Measurements from ENCODE around the gene TAS2R19.

TAS2R19 gene

GRCh38 chr12:11007608-11008007, 14.8 kb downstream of the TAS2R19 start:
- Histone ChIP-seq H3K27ac (no peak overlapping the region), H4K20me1 (0 out of 22 replicates have a peak, but pooled peaks cover 0 to 2% (median 0%) of the 10 kb centered on the region in 11 experiments), H3K9ac (no peak overlapping the region), H3K4me3 (no peak overlapping the region), H3K27me3 (no peaks in the 10 kb centered on the region), H3K4me2 (no peak overlapping the region), H3K4me1 (no peaks in the 10 kb centered on the region), H3K9me3 (replicated peaks in 1 of 11) (no peaks in the 10 kb centered on the region), H3K36me3 (peaks cover 0 to 4% (median under 1%) of the 10 kb centered on the region in 11 experiments; a peak in 4 of 22 replicates)
- no peak for TF ChIP-seq Cebpa-rat (IDR thresholded peaks at IDR 0.05)

- peaks cover 0 to 6% (median 0%) of the 10 kb centered on the region in 11 experiments; a peak in 5 of 22 replicates for H3K9me3 ChIP-seq (replicated peaks in 1 of 11)
- no peak within 1 kb of the TSS for H3K4me3 ChIP-seq
- H3K27ac ChIP-seq = no peak within 1 kb of the TSS
- TF ChIP-seq Cebpa-rat (IDR thresholded peaks at IDR 0.05) = no peak
- no peaks in the 10 kb centered on the region for H4K20me1 ChIP-seq
- H3K36me3 ChIP-seq = peaks cover 4 to 33% (median 13%) of the 10 kb centered on the region in 11 experiments; a peak in 15 of 22 replicates
- H3K4me2 ChIP-seq = no peak within 1 kb of the TSS
- H3K4me1 ChIP-seq = no peaks in the 10 kb centered on the region
- no peak within 1 kb of the TSS for H3K9ac ChIP-seq
- H3K27me3 ChIP-seq = no peaks in the 10 kb centered on the region
Observed at GRCh38 chr12:10998204-10998603, 24.2 kb downstream of the TAS2R19 start, which contains the start of gene TAS2R20. TSS of gene TAS2R20 (minus strand) at chr12:10998304. CDS start at chr12:10997875, 429 bp downstream.

GRCh38 chr12:10994307-10994706, 28.1 kb downstream of the TAS2R19 start:
- Histone ChIP-seq H3K9me3 (replicated peaks in 1 of 11) (peaks cover 10 to 14% (median 12%) of the 10 kb centered on the region in 11 experiments; a peak in 21 of 22 replicates), H3K4me1 (no peaks in the 10 kb centered on the region), H3K27ac (no peak overlapping the region), H3K4me3 (no peak overlapping the region), H4K20me1 (no peaks in the 10 kb centered on the region), H3K36me3 (peaks cover 6 to 47% (median 21%) of the 10 kb centered on the region in 11 experiments; a peak in 16 of 22 replicates), H3K4me2 (no peak overlapping the region), H3K27me3 (no peaks in the 10 kb centered on the region), H3K9ac (no peak overlapping the region)
- TF ChIP-seq Cebpa-rat (IDR thresholded peaks at IDR 0.05) = no peak

GRCh38 chr12:10989107-10989506, 33.3 kb downstream of the TAS2R19 start:
- TF ChIP-seq Cebpa-rat (IDR thresholded peaks at IDR 0.05) = no peak
- no peak overlapping the region for H3K4me2 ChIP-seq

GRCh38 chr12:10986812-10987211, 35.6 kb downstream of the TAS2R19 start, which contains the start of gene TAS2R50:
TSS of gene TAS2R50 (minus strand) at chr12:10986912. CDS start at chr12:10986860, 52 bp downstream.
- H3K4me1 ChIP-seq = peaks cover 0 to 17% (median 13%) of the 10 kb centered on the region in 10 experiments; a peak in 13 of 20 replicates
- H4K20me1 ChIP-seq = peaks cover 0 to 6% (median 0%) of the 10 kb centered on the region in 11 experiments; a peak in 3 of 22 replicates
- H3K4me2 ChIP-seq = no peak within 1 kb of the TSS
- H3K4me3 ChIP-seq = no peak within 1 kb of the TSS
- H3K9ac ChIP-seq = no peak within 1 kb of the TSS
- TF ChIP-seq Cebpa-rat (IDR thresholded peaks at IDR 0.05) = no peak
- no peak within 1 kb of the TSS for H3K27ac ChIP-seq
- H3K9me3 ChIP-seq (replicated peaks in 1 of 11) = peaks cover 10 to 14% (median 12%) of the 10 kb centered on the region in 11 experiments; a peak in 21 of 22 replicates
- H3K27me3 ChIP-seq = no peaks in the 10 kb centered on the region
- H3K36me3 ChIP-seq = peaks cover 0 to 13% (median 10%) of the 10 kb centered on the region in 11 experiments; a peak in 9 of 22 replicates

More at GRCh38 chr12:10989107-10989506, 33.3 kb downstream of the TAS2R19 start:
- peaks cover 10 to 14% (median 12%) of the 10 kb centered on the region in 11 experiments; a peak in 21 of 22 replicates for H3K9me3 ChIP-seq (replicated peaks in 1 of 11)
- H3K36me3 ChIP-seq = peaks cover 0 to 30% (median 15%) of the 10 kb centered on the region in 11 experiments; a peak in 13 of 22 replicates
- no peak overlapping the region for H3K4me3 ChIP-seq
- no peaks in the 10 kb centered on the region for H3K27me3 ChIP-seq
- H3K9ac ChIP-seq = no peak overlapping the region
- no peak overlapping the region for H3K27ac ChIP-seq
- no peaks in the 10 kb centered on the region for H3K4me1 ChIP-seq
- H4K20me1 ChIP-seq = no peaks in the 10 kb centered on the region

GRCh38 chr12:10982244-10982643, 40.2 kb downstream of the TAS2R19 start:
- Histone ChIP-seq H4K20me1 (peaks cover 0 to 6% (median 0%) of the 10 kb centered on the region in 11 experiments; a peak in 3 of 22 replicates), H3K4me2 (peak overlapping the region in 8 of 11 experiments; percentile 1 to 33 (median 16); a peak in 13 of 22 replicates), H3K9me3 (replicated peaks in 1 of 11) (no peaks in the 10 kb centered on the region), H3K4me1 (peaks cover 0 to 20% (median 14%) of the 10 kb centered on the region in 10 experiments; a peak in 13 of 20 replicates), H3K36me3 (no peaks in the 10 kb centered on the region; a peak in 1 of 22 replicates), H3K27me3 (no peaks in the 10 kb centered on the region), H3K27ac (no peak overlapping the region), H3K4me3 (no peak overlapping the region), H3K9ac (no peak overlapping the region)
- TF ChIP-seq Cebpa-rat (IDR thresholded peaks at IDR 0.05) = no peak

- no peak overlapping the region for H3K9ac ChIP-seq
- H3K9me3 ChIP-seq (replicated peaks in 1 of 11) = no peaks in the 10 kb centered on the region
- H3K4me1 ChIP-seq = no peaks in the 10 kb centered on the region
- no peaks in the 10 kb centered on the region for H4K20me1 ChIP-seq
- H3K27me3 ChIP-seq = no peaks in the 10 kb centered on the region
- H3K4me2 ChIP-seq = no peak overlapping the region
- no peak overlapping the region for H3K4me3 ChIP-seq
- H3K27ac ChIP-seq = no peak overlapping the region
- H3K36me3 ChIP-seq = peaks cover 0 to 5% (median 0%) of the 10 kb centered on the region in 11 experiments; a peak in 4 of 22 replicates
- no peak for TF ChIP-seq Cebpa-rat (IDR thresholded peaks at IDR 0.05)
Observed at GRCh38 chr12:10974965-10975364, 47.5 kb downstream of the TAS2R19 start.

Data from BLaER1 treated with 17β-estradiol and CSF1 and Interleukin-3, amounts not matched to agents 10 nM and 100 nM (cell line).